WTC11 (cell line): ENCODE measurements around the gene SECTM1.

Experiments used
- ATF1 ChIP-seq: sonication (generic); formaldehyde crosslinking; IDR thresholded peaks from 2 replicates; pipeline ENCODE4 v1.8.1; 2023; ENCODE audit warnings: mild to moderate bottlenecking, moderate library complexity, missing genetic modification reagents
- CBFB ChIP-seq: sonication (generic); formaldehyde crosslinking; IDR thresholded peaks from 2 replicates; pipeline ENCODE4 v1.8.1; 2022; ENCODE audit warnings: mild to moderate bottlenecking, low read depth, missing genetic modification reagents
- FOXK1 ChIP-seq: sonication (generic); formaldehyde crosslinking; IDR thresholded peaks from 2 replicates; pipeline ENCODE4 v1.8.0; 2022; ENCODE audit warnings: mild to moderate bottlenecking, moderate library complexity, missing genetic modification reagents
- NR3C1 ChIP-seq: sonication (generic); formaldehyde crosslinking; conservative IDR thresholded peaks from 2 replicates; pipeline ENCODE4 v1.8.1; 2023; ENCODE audit warnings: low read depth, mild to moderate bottlenecking, missing genetic modification reagents
- SMAD4 ChIP-seq: sonication (generic); formaldehyde crosslinking; IDR thresholded peaks from 2 replicates; pipeline ENCODE4 v1.8.0; 2022; ENCODE audit warnings: mild to moderate bottlenecking, missing genetic modification reagents
- TF ChIP-seq, protein P1 (sequence below): fragments of 200-600 bp; IDR thresholded peaks from 2 replicates; pipeline ENCODE4 v1.8.0; 2022; ENCODE audit warnings: antibody characterized with exemption
- TF ChIP-seq, protein P2 (sequence below): sonication (generic); formaldehyde crosslinking; IDR thresholded peaks from 2 replicates; pipeline ENCODE4 v1.8.1; 2022; ENCODE audit warnings: missing genetic modification reagents, borderline replicate concordance
- TF ChIP-seq, protein P3 (sequence below): sonication (generic); formaldehyde crosslinking; conservative IDR thresholded peaks from 2 replicates; pipeline ENCODE4 v1.8.1; 2023; ENCODE audit warnings: mild to moderate bottlenecking, low read depth, missing genetic modification reagents, moderate library complexity
- TF ChIP-seq, protein P4 (sequence below): sonication (generic); formaldehyde crosslinking; IDR thresholded peaks from 2 replicates; pipeline ENCODE4 v1.8.0; 2022; ENCODE audit warnings: mild to moderate bottlenecking, missing genetic modification reagents

DNA sequence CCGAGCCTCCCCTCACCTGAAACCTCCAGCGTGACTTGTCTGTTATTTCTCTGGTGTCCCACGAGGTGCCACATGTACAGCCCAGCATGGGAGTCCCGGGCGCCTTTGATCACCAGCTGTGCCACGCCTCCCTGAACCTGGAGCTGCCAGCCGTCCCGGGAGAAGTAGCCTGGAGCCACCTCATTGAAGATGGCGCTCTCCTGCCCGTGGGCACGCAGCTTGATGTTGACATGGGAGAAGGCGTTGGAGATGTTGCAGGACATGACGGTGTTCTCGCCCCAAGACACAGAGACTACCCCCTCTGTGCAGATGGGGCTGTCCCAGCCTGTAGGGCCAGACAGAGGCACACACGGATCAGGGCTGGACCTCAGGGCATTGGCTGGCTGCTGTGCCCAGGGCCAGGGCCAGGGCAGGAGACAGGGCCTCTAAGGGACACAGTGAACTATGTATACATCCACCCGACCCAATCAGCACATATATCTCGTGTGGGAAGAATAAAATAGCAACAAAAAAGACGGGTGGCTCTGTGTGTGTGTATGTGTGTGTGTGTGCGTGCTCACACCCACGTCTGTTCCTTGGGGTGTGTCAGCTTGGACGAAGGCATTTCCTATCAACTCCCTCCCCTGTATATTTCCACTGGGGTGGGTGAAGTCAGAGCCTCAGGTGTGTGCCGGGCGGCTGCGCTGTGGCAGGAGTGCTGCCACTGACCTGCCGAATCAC lies 8.8 kb downstream of the SECTM1 start:
- TF ChIP-seq CBFB (no peak), ATF1 (no peak), FOXK1 (CRISPR knock-in tag) (no peak), SMAD4 (CRISPR knock-in tag) (no peak), NR3C1 (CRISPR knock-in tag) (no peak)
- TF ChIP-seq, protein P1, sequence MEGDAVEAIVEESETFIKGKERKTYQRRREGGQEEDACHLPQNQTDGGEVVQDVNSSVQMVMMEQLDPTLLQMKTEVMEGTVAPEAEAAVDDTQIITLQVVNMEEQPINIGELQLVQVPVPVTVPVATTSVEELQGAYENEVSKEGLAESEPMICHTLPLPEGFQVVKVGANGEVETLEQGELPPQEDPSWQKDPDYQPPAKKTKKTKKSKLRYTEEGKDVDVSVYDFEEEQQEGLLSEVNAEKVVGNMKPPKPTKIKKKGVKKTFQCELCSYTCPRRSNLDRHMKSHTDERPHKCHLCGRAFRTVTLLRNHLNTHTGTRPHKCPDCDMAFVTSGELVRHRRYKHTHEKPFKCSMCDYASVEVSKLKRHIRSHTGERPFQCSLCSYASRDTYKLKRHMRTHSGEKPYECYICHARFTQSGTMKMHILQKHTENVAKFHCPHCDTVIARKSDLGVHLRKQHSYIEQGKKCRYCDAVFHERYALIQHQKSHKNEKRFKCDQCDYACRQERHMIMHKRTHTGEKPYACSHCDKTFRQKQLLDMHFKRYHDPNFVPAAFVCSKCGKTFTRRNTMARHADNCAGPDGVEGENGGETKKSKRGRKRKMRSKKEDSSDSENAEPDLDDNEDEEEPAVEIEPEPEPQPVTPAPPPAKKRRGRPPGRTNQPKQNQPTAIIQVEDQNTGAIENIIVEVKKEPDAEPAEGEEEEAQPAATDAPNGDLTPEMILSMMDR: no peak
- TF ChIP-seq, protein P2, sequence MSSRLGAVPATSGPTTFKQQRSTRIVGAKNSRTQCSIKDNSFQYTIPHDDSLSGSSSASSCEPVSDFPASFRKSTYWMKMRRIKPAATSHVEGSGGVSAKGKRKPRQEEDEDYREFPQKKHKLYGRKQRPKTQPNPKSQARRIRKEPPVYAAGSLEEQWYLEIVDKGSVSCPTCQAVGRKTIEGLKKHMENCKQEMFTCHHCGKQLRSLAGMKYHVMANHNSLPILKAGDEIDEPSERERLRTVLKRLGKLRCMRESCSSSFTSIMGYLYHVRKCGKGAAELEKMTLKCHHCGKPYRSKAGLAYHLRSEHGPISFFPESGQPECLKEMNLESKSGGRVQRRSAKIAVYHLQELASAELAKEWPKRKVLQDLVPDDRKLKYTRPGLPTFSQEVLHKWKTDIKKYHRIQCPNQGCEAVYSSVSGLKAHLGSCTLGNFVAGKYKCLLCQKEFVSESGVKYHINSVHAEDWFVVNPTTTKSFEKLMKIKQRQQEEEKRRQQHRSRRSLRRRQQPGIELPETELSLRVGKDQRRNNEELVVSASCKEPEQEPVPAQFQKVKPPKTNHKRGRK (CRISPR knock-in tag): no peak
- TF ChIP-seq, protein P3, sequence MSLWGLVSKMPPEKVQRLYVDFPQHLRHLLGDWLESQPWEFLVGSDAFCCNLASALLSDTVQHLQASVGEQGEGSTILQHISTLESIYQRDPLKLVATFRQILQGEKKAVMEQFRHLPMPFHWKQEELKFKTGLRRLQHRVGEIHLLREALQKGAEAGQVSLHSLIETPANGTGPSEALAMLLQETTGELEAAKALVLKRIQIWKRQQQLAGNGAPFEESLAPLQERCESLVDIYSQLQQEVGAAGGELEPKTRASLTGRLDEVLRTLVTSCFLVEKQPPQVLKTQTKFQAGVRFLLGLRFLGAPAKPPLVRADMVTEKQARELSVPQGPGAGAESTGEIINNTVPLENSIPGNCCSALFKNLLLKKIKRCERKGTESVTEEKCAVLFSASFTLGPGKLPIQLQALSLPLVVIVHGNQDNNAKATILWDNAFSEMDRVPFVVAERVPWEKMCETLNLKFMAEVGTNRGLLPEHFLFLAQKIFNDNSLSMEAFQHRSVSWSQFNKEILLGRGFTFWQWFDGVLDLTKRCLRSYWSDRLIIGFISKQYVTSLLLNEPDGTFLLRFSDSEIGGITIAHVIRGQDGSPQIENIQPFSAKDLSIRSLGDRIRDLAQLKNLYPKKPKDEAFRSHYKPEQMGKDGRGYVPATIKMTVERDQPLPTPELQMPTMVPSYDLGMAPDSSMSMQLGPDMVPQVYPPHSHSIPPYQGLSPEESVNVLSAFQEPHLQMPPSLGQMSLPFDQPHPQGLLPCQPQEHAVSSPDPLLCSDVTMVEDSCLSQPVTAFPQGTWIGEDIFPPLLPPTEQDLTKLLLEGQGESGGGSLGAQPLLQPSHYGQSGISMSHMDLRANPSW (CRISPR knock-in tag): no peak
- TF ChIP-seq, protein P4, sequence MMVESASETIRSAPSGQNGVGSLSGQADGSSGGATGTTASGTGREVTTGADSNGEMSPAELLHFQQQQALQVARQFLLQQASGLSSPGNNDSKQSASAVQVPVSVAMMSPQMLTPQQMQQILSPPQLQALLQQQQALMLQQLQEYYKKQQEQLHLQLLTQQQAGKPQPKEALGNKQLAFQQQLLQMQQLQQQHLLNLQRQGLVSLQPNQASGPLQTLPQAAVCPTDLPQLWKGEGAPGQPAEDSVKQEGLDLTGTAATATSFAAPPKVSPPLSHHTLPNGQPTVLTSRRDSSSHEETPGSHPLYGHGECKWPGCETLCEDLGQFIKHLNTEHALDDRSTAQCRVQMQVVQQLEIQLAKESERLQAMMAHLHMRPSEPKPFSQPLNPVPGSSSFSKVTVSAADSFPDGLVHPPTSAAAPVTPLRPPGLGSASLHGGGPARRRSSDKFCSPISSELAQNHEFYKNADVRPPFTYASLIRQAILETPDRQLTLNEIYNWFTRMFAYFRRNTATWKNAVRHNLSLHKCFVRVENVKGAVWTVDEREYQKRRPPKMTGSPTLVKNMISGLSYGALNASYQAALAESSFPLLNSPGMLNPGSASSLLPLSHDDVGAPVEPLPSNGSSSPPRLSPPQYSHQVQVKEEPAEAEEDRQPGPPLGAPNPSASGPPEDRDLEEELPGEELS (CRISPR knock-in tag): no peak
